Stimulated activated CD4-positive, alpha-beta T cell treated with anti-CD3 and anti-CD28 coated beads, Interleukin-2, amount 100 ng/mL, for 48 hours (primary cell): ENCODE measurements around the gene PPEF2.

ENCODE experiments used
- DNase-seq, 2 donors: peaks; one replicate each; pipeline ENCODE4 v3.0.0-alpha.2; 2020

The PPEF2 gene

DNA sequence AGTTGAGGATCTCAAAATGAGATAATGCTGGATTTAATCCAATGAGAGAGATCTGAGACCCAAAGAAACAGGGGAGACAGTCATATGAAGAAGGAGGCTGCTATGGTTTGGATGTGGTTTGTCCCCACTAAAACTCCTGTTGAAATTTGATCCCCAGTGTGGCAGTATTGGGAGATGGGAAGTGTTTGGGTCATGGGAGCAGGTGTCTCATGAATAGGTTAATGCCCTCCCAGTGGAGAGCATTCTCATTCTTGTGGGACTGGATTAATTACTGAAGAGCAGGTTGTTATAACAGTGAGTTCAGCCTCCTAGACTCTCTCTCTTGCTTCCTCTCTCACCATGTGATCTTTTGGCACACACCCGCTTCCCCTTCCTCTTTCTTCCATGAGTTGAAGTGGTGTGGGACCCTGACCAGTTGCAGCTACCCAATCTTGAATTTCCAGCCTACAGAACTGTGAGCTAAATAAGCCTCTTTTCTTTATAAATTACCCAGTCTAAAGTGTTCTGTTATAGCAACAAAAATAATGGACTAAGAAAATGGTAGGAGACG lies 70.3 kb downstream of the PPEF2 start:
- DNase-seq, result no peak

DNA sequence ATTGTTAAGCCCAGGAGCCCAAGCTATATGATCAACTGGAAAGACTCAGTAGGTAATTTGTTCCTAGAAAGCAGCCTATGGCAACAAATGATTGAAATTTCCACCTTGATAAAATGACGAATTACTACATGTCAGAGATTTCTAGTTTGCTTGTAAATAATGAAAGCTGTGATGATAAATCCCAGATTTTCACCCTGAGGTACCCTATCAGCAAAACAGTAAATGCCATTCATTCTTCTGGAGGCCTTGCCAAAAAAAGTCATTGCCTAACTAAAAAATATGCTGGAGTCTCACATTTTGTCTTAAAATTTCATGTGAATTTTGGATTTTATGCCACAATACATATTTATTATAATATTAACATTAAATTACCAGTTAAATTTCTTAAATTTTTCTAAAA lies 71.3 kb downstream of the PPEF2 start:
- no peak for DNase-seq

- DNase-seq, result no peak
Observed at GRCh38 chr4:75823812-75824211, 78.4 kb downstream of the PPEF2 start.

- DNase-seq, result no peak
Observed at GRCh38 chr4:75822416-75822815, 79.8 kb downstream of the PPEF2 start.

DNA sequence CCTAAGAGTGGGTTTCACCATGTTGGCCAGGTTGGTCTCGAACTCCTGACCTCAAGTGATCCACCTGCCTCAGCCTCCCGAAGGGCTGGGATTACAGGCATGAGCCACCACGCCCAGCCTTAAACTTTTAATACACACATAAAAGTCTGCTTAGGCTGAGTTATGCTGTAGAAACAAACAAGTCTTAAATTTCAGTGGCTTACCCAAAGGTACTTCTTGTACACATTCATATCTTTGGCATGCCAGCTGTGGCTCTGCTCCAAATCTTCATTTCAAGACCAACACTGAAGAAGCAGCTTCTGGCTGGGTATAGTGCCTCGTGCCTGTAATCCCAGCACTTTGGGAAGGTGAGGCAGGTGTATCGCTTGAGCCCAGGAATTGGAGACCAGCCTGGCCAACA lies 80.3 kb downstream of the PPEF2 start:
- DNase-seq, result no peak

DNA sequence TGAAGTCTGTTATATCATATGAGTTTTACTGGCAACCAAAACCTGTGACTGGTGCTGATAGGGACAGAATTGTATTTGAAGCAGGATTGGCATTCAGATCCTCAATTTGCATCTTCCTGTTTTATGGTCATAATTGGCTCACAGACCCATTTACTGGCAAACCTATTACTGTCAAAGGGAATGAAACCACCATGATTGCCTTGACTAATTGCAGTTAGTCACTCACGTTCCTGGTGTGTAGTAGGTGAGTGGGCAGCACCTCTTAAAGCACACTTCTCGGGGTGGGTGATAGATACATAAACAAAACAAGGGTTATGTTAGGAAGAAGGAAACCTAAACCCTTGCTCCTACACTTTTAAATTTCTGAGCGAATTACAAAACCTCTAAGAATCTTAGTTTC lies 81.0 kb downstream of the PPEF2 start:
- no peak for DNase-seq

DNA sequence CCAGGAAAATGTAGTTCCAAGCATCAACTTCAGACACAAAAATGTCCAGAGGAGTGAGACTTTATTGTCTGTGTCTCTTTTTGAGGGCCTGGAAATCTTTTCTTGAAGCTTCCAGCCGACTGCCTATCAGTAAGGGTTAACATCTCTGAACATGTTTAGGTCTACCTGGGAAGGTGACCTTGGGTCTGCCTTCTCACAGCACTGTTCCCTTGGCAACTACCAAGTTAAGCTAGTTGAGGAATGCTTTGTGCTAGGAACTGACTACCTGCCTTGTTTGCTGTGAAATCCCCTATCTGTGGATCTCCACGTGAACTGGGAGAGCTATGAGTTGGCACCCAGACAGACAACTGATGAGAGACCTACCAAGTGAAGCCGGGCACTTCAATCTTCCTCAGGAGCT lies 81.6 kb downstream of the PPEF2 start:
- no peak for DNase-seq

- no peak for DNase-seq
Observed at GRCh38 chr4:75820197-75820596, 82.1 kb downstream of the PPEF2 start.

GRCh38 chr4:75819121-75819520 lies 83.1 kb downstream of the PPEF2 start:
- DNase-seq, result no peak

- no peak for DNase-seq
Observed at GRCh38 chr4:75817901-75818300, 84.4 kb downstream of the PPEF2 start.
